Thyroid gland (tissue), 4 donors: ENCODE results near the gene ANXA6. TPM values are rescaled to one million over a fixed set of nuclear protein-coding genes. Genes with fewer than 3 reads are reported as not detected.

Source experiments
- DNase-seq, 2 donors: peaks; one replicate each; pipeline ENCODE4 v3.0.0-alpha.2; 2019
- H3K27ac ChIP-seq, 3 donors: fragments of 200-600 bp; sonication (generic); 1 replicate in 2 of 3; 2 replicates in 1 of 3; pipeline ENCODE4 v1.5.1; 2016 to 2019; ENCODE audit warnings: mild to moderate bottlenecking in 1 of 3, moderate library complexity in 1 of 3
- H3K27me3 ChIP-seq: fragments of 200-600 bp; sonication (generic); one replicate; pipeline ENCODE4 v1.5.1; 2019
- H3K36me3 ChIP-seq, 2 donors: fragments of 200-600 bp; sonication (generic); one replicate each; pipeline ENCODE4 v1.5.1; 2016 to 2019
- H3K4me1 ChIP-seq, 2 donors: fragments of 200-600 bp; sonication (generic); one replicate each; pipeline ENCODE4 v1.5.1; 2017 to 2019
- H3K4me3 ChIP-seq, 3 donors: fragments of 200-600 bp; sonication (generic); replicated peaks in 1 of 3; 1 replicate in 2 of 3; 2 replicates in 1 of 3; pipeline ENCODE4 v1.5.1; 2016; ENCODE audit warnings: mild to moderate bottlenecking in 1 of 3
- H3K9me3 ChIP-seq: fragments of 200-600 bp; sonication (generic); one replicate; pipeline ENCODE4 v1.5.1; 2017
- POLR2A ChIP-seq, 2 donors: fragments of 450-650 bp; IDR thresholded peaks; one replicate each; pipeline ENCODE4 v1.6.1; 2017; ENCODE audit warnings: antibody characterized with exemption in 2 of 2, mild to moderate bottlenecking in 2 of 2, moderate library complexity in 1 of 2
- WGBS, 2 donors: methylation state at CpG; one replicate each; pipeline ENCODE4 v1.1.5; 2017; 5-methylcytosine and 5-hydroxymethylcytosine counted together
- intact Hi-C: fragments of 100-400 bp; cut with DNase I; formaldehyde crosslinking; loops from one replicate; pipeline ENCODE4 v1.15.1; 2023
- total RNA-seq, 4 donors: library from RNA; depleted of rRNA; stranded (reverse); fragments of >200 nt; gene quantifications; one replicate each; pipeline ENCODE4 v1.2.3, GENCODE V29; 2016
- TF ChIP-seq, protein P1 (sequence below), 6 experiments: fragments of 200-600 bp in 3 of 6; fragments of 450-650 bp in 3 of 6; sonication (generic) in 3 of 6; IDR thresholded peaks; one replicate each; pipeline ENCODE4 v1.5.1; 2016 to 2019; ENCODE audit warnings: antibody characterized with exemption in 6 of 6, mild to moderate bottlenecking in 2 of 6, inconsistent platforms in 1 of 6, moderate library complexity in 1 of 6

ANXA6 gene
- total RNA-seq, 4 donors from 2014 or later, result 122 to 283 (median 180) TPM

DNA sequence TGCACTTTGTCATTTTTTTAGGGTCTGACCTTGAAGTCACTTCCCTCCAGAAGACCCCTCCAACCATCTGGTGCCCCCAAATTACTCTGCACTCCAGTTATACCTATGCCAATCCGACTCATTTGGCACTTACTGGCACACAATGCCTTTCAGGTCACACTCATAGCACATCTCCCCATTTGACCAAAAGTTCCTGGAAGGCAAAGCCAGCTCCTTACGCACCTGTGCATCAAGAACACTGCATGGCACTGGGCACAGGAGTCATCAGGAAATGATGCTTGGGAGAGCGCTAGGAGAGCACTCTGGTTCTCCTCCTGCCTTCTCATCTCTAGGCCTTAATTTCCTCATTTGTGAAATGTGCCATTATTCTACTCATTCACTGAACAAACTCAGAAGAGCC, 79.6 kb downstream of the ANXA6 start:
- no peak for DNase-seq
- Histone ChIP-seq H3K9me3 (no peaks in the 10 kb centered on the region), H3K4me3 (no peak overlapping the region), H3K4me1 (peaks cover 29 to 54% of the 10 kb centered on the region in 2 donors), H3K27ac (no peak overlapping the region), H3K27me3 (no peaks in the 10 kb centered on the region), H3K36me3 (no peaks in the 10 kb centered on the region)
- WGBS, 2 donors, result 93 to 100% methylated on average over 3 of the region's 3 CpGs
- intact Hi-C loops, result no loop called here
- no peak for TF ChIP-seq POLR2A (IDR thresholded peaks at IDR 0.05)
- TF ChIP-seq, protein P1, sequence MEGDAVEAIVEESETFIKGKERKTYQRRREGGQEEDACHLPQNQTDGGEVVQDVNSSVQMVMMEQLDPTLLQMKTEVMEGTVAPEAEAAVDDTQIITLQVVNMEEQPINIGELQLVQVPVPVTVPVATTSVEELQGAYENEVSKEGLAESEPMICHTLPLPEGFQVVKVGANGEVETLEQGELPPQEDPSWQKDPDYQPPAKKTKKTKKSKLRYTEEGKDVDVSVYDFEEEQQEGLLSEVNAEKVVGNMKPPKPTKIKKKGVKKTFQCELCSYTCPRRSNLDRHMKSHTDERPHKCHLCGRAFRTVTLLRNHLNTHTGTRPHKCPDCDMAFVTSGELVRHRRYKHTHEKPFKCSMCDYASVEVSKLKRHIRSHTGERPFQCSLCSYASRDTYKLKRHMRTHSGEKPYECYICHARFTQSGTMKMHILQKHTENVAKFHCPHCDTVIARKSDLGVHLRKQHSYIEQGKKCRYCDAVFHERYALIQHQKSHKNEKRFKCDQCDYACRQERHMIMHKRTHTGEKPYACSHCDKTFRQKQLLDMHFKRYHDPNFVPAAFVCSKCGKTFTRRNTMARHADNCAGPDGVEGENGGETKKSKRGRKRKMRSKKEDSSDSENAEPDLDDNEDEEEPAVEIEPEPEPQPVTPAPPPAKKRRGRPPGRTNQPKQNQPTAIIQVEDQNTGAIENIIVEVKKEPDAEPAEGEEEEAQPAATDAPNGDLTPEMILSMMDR (IDR thresholded peaks at IDR 0.05), result no peak

DNA sequence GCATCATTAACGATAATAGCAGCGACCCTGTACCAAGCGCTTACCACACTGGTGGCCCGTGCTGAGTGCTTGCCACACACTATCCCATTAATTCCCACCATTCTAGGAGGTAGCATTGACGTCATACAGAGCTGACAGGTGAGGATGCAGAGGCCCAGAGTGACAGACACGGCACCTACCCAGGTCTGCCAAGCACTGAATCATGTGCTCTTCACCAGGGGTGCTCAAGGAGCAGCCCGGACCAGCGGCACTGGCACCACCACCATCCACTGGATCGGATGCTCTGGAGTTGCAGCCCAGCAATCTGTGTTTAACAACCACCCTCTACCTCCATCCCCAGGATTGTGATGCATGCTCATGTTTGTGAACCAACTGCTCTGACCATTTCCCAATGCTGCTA, 80.2 kb downstream of the ANXA6 start:
- H3K4me3 ChIP-seq, result no peak overlapping the region
- peaks cover 30 to 54% of the 10 kb centered on the region in 2 donors for H3K4me1 ChIP-seq
- no peaks in the 10 kb centered on the region for H3K9me3 ChIP-seq
- 94 to 95% methylated on average over 4 to 9 of the region's 9 CpGs for WGBS, 2 donors
- no peaks in the 10 kb centered on the region for H3K27me3 ChIP-seq
- no peak for DNase-seq
- TF ChIP-seq, protein P1 (IDR thresholded peaks at IDR 0.05), result no peak
- TF ChIP-seq POLR2A (IDR thresholded peaks at IDR 0.05), result no peak
- no peak overlapping the region for H3K27ac ChIP-seq
- no peaks in the 10 kb centered on the region for H3K36me3 ChIP-seq
- intact Hi-C loops, result no loop called here

DNA sequence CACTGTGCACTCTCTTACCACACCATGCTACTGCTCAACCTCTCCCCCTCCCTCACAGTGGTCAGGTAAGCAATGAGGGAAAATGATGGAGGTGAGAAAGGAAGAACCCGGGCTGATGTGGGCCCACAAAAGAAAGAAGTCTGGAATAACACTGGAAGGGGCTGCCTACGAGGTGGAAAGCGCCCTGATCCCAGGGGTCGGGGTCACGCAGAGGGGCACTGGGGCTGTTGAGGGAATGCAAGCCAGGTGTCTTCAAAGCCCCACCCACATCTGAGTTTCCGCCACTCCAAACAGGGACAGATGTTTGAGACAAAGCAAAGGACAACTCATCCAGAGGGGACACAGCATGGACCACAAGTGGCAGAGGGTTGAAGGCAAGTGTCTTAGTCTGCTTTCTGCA, 81.0 kb downstream of the ANXA6 start:
- 94% methylated on average over 6 of the region's 6 CpGs for WGBS, 2 donors
- TF ChIP-seq, protein P1 (IDR thresholded peaks at IDR 0.05), result no peak
- TF ChIP-seq POLR2A (IDR thresholded peaks at IDR 0.05), result no peak
- H3K27ac ChIP-seq, result no peak overlapping the region

DNA sequence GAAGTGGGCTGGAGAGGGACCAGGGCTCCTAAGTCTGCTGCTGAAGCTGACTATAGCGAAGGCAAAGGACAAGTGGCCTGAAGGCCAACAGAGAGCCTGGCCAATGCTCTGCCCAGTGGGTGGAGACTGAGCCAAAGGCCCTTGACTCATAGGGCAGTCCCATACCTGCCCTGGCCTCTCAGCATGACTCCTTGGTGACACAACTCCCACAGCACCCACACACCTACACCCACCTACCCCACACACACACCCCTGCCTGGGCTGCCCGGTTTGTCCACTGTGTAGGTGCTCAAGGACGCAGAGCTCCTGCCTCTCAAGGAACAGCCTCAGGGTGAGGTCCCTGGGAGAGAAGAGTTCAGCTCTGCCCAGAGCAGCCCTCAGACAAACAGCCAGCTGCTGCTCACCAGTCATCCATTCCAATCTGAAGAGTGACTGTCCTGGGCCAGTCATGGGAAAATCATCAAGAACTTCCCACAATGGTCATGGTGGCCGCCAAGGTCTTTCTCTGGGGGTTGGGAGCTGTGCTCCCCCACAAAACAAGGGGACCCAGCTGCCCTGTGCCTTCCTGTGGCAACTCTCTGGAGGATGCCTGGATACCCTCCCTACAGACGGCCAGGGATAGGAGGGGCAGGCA, 81.8 kb downstream of the ANXA6 start:
- no peak overlapping the region for H3K4me3 ChIP-seq
- DNase-seq, result peak; percentile 72 to 79
- H3K4me1 ChIP-seq, result peaks cover 35 to 60% of the 10 kb centered on the region in 2 donors
- H3K9me3 ChIP-seq, result no peaks in the 10 kb centered on the region
- no peaks in the 10 kb centered on the region for H3K27me3 ChIP-seq
- intact Hi-C loops, result no loop called here
- no peaks in the 10 kb centered on the region for H3K36me3 ChIP-seq
- peak overlapping the region; percentile 42 to 50 (median 50) for H3K27ac ChIP-seq
- WGBS, 2 donors, result 58 to 62% methylated on average over 3 to 4 of the region's 5 CpGs
- TF ChIP-seq, protein P1 (IDR thresholded peaks at IDR 0.05), result no peak
- TF ChIP-seq POLR2A (IDR thresholded peaks at IDR 0.05), result no peak

More for the DNA sequence above, 81.0 kb downstream of the ANXA6 start:
- Histone ChIP-seq H3K4me1 (peaks cover 30 to 54% of the 10 kb centered on the region in 2 donors), H3K36me3 (no peaks in the 10 kb centered on the region), H3K4me3 (no peak overlapping the region), H3K9me3 (no peaks in the 10 kb centered on the region), H3K27me3 (no peaks in the 10 kb centered on the region)
- intact Hi-C loops, result no loop called here
- DNase-seq, result no peak

DNA sequence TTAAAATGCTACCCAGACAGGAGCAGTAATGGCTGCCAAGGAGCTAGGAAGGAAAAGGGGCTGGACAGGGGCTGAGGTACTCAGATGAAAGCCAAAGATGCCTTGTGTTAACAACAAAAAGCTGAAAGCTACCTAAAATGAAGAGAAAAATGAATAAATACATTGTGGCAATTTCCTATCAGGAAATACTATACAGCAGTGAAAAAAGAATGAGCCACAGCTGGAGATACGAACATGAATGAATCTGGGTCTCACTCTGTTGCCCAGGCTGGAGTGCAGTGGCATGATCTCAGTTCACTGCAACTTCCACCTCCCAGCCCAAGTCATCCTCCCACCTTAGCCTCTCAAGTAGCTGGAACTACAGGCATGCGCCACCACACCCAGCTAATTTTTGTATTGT, 83.0 kb downstream of the ANXA6 start:
- Histone ChIP-seq H3K27ac (peak overlapping the region in 1 of 3 donors; percentile 32), H3K27me3 (no peaks in the 10 kb centered on the region), H3K4me1 (peaks cover 39 to 62% of the 10 kb centered on the region in 2 donors), H3K36me3 (no peaks in the 10 kb centered on the region), H3K4me3 (no peak overlapping the region), H3K9me3 (no peaks in the 10 kb centered on the region)
- DNase-seq, result no peak
- intact Hi-C loops, result no loop called here
- TF ChIP-seq, protein P1 (IDR thresholded peaks at IDR 0.05), result no peak
- no peak for TF ChIP-seq POLR2A (IDR thresholded peaks at IDR 0.05)
- 97 to 98% methylated on average over 2 of the region's 2 CpGs for WGBS, 2 donors
